Subcutaneous adipose tissue (tissue), 4 donors: ENCODE measurements around the gene PRR5L. TPM values are rescaled to one million over a fixed set of nuclear protein-coding genes. Genes with fewer than 3 reads are reported as not detected.

Experiments used
- total RNA-seq, 4 donors: library from RNA; depleted of rRNA; stranded (reverse); fragments of >200 nt; gene quantifications; one replicate each; pipeline ENCODE4 v1.1.0, GENCODE V29; 2016
- TF ChIP-seq, protein P1 (sequence below): fragments of 450-650 bp; IDR thresholded peaks from one replicate; pipeline ENCODE4 v1.5.1; 2016; ENCODE audit warnings: low read depth, mild to moderate bottlenecking, control low read depth, antibody characterized with exemption, moderate library complexity

Gene PRR5L, protein sequence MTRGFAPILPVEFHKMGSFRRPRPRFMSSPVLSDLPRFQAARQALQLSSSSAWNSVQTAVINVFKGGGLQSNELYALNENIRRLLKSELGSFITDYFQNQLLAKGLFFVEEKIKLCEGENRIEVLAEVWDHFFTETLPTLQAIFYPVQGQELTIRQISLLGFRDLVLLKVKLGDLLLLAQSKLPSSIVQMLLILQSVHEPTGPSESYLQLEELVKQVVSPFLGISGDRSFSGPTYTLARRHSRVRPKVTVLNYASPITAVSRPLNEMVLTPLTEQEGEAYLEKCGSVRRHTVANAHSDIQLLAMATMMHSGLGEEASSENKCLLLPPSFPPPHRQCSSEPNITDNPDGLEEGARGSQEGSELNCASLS
- total RNA-seq: 10 to 100 TPM; 10.6 to 24.8 (median 12.9) TPM

DNA sequence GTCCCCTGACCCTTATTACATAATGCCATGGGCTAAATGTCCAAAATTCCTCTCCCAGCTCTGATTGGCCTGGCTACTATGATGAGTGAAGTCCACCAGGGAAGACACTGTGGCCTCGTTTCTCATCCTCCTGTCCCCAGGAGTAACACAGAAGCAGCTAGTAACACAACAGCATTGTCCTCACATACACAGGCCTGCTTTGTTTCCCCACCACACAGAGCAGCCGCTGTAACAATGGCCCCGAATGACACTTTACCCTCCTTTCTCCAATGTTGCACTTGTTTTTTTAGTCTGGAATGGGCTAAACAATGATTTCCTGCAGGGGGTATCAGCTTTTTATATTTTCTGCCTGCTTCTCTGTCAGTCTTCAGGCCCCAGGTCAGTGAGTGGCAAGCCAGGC lies at the start of gene PRR5L:
TSS of gene PRR5L (plus strand) at position 363 of the 400 bp plus-strand sequence. CDS start 104,834 bp downstream, outside the sequence.
- TF ChIP-seq, protein P1, sequence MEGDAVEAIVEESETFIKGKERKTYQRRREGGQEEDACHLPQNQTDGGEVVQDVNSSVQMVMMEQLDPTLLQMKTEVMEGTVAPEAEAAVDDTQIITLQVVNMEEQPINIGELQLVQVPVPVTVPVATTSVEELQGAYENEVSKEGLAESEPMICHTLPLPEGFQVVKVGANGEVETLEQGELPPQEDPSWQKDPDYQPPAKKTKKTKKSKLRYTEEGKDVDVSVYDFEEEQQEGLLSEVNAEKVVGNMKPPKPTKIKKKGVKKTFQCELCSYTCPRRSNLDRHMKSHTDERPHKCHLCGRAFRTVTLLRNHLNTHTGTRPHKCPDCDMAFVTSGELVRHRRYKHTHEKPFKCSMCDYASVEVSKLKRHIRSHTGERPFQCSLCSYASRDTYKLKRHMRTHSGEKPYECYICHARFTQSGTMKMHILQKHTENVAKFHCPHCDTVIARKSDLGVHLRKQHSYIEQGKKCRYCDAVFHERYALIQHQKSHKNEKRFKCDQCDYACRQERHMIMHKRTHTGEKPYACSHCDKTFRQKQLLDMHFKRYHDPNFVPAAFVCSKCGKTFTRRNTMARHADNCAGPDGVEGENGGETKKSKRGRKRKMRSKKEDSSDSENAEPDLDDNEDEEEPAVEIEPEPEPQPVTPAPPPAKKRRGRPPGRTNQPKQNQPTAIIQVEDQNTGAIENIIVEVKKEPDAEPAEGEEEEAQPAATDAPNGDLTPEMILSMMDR: no peak

DNA sequence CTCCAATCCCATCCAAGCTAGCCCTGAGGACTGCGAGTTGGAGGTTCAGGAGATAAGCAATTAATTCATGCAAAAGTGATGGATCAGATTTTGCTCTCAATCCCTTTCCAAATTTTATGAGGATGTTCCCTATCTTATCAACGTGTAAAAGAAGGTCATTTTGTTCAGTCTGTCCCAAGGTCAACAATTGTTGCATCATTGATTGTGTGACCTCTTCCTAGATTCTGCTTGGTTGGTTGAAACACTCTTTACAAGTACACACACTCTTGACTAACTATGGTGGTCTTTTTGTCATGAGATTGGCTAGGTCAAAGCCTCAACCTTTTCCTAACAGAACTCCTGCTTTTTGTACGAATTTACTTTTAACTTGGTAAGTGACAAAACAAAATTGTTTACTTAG lies 48.6 kb upstream of the PRR5L start:
- TF ChIP-seq, protein P1: no peak

DNA sequence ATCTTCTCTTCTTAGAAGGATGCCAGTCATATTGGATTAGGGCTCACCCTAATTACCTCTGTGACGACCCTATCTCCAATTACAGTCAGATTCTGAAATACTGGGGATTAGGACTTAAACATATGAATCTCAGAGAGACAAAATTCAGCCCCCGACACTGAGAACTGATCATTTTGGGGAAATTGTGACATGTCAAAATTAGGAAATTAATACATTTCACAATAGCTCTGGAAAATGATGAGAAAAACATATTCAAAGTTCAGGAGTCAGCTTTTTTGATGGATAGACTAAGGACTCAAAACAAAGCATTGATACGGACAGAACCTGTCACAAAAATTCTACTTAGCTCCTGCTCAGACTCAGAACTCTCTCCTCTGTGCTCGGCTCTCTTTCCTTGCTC lies 47.7 kb upstream of the PRR5L start:
- TF ChIP-seq, protein P1: no peak

DNA sequence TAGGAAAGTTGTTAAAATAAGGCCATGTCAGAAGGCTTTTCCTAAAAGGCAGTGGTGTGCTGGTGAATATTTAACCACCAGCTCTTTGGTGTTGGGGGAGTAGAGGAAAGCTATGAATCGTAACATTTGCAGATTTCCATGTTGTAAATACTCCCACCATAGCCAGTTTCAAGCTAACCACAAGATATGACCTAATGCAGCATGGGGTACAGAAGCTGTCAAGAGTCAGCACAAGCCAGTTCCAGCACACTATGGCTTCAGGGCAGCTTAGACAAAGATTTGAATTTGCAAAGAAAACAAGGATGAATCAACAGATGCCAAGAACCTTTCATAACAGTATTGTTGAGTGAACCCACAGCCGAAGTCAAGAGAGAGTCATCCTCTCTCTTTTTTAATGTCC lies 46.8 kb upstream of the PRR5L start:
- TF ChIP-seq, protein P1: no peak

DNA sequence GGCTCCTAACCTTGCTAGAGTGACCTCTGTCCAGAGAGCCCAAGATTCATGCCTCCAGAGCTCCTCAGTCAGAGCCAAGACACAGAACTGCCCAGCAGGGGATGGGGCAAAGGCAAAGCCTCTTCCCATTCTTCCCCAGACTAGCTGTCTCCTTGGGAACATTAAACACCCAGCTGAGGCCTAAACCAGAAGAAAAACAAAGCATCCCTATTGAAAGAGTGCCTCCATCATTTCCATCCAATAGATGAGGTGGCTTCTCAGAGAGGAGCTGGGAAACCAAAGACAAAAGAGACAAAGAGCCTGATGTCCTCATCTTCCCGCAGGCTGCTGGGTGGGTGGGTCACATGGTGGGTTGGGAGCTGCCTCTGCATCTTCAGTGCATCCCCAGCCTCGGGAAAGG lies 44.3 kb upstream of the PRR5L start:
- TF ChIP-seq, protein P1: no peak

DNA sequence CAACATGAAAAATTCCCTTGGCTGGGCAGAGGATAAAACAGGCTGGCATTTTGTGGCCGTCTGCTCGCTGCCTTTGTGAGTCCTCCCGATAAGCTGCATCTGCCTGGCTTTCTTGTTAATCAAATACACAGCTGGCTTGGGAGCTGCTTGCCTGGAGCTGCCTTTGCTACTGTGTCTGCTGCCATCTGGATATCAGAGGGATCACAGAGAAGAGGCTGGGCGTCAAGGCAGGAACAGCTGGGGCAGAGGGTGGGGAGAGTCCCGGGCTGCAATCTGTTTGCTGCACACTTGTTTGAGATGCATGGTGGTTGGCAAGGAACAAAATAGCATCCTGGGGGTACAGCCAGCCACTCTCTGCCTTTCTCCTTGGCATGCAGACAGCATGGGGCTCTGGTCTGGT lies 42.9 kb upstream of the PRR5L start:
- TF ChIP-seq, protein P1: no peak

DNA sequence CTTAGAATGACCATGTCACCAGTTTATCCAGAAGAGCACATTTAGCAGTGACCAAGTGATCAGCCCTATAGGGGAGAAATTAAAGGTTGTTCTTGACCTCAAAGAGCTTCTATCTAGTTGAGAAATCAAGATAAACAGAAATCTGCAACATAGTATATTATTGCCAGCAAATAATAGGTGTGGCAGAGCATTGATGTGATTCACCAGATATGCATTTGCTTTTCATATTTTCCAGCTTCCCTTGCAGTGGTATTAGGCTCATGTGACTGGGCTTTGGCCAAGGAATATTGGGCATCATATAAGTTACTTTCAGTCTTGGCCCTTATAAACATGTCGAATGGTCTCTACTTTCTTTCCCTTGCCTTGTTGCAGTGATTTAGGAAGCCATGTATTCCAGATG lies 41.4 kb upstream of the PRR5L start:
- TF ChIP-seq, protein P1: no peak
